Measurements from ENCODE around the gene ZNF622.
A peak's percentile ranks its signal among the peaks of the same experiment; 100 is the strongest.
"Not testable (repeated sequence)": the region's sequence is repeated elsewhere in the genome, so short reads cannot be mapped to it uniquely, and the experiment has no call there.

The ZNF622 gene

GRCh38 chr5:16480821-16481538 lies 15.4 kb upstream of the ZNF622 start:
- no peak for DNase-seq (ENCODE audit: low spot score)

GRCh38 chr5:16480144-16480543 lies 14.5 kb upstream of the ZNF622 start:
- DNase-seq (ENCODE audit: low spot score), result no peak

GRCh38 chr5:16477541-16477940 lies 11.9 kb upstream of the ZNF622 start:
- DNase-seq (ENCODE audit: low spot score), result no peak

DNA sequence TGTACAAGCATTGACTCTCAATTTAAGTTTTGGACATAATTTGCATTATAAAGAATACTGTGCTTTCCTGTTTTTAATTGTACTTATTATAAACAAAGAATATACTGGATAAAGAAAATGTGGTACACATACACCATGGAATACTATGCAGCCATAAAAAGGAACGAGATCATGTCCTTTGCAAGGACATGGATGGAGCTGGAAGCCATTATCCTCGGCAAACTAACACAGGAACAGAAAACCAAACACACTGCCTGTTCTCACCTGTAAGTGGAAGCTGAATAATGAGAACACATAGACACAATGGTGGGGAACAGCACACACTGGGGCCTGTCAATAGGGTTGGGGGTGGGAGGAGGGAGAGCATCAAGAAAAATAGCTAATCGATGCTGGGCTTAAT lies 10.8 kb upstream of the ZNF622 start:
- DNase-seq (ENCODE audit: low spot score), result not testable (repeated sequence)

DNA sequence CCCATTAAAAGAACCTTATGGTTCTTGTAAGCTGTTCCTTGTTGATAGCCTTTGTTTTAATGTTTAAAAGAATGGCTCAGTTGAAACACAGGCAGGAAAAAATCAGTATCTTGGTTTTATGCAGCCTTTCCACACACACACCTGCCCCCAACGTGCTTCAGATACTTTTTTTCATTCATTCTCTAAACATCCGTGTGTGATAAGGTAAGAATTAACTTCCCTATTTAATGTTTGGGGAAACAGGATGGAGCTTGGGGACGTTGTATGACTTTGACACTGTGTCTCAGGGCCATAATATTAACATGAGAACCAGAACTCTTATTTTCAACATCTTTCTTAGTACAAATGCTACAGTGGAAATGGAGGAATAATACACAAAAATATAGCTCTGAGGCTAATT lies 5.8 kb upstream of the ZNF622 start:
- DNase-seq (ENCODE audit: low spot score), result no peak

GRCh38 chr5:16467363-16468219 lies 2.0 kb upstream of the ZNF622 start:
- no peak for DNase-seq (ENCODE audit: low spot score)

- DNase-seq (ENCODE audit: low spot score), result no peak
Observed at GRCh38 chr5:16464664-16465543, 696 bp downstream of the ZNF622 start.

- no peak for DNase-seq (ENCODE audit: low spot score)
Observed at GRCh38 chr5:16464231-16464630, 1.4 kb downstream of the ZNF622 start.

GRCh38 chr5:16461782-16462181 lies 3.8 kb downstream of the ZNF622 start:
- no peak for DNase-seq (ENCODE audit: low spot score)

- no peak for DNase-seq (ENCODE audit: low spot score)
Observed at GRCh38 chr5:16461026-16461425, 4.6 kb downstream of the ZNF622 start.

DNA sequence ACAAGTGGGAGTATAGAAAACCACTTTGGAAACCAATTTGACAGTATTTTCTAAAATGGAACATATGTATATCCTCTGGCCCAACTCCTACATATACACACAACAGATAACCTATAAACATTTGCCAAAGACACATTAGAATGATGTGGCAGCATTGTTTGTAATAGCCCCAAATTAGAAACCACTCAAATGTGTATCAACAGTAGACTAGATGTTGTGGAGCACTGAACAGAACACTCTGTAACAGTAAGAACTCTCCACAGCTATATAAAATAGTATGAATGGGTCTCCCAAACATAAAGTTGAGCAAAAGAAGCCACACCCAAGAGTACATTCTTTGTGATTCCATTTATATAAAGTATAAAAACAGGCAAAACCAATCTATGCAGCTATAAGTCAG lies 6.1 kb downstream of the ZNF622 start:
- no peak for DNase-seq (ENCODE audit: low spot score)

DNA sequence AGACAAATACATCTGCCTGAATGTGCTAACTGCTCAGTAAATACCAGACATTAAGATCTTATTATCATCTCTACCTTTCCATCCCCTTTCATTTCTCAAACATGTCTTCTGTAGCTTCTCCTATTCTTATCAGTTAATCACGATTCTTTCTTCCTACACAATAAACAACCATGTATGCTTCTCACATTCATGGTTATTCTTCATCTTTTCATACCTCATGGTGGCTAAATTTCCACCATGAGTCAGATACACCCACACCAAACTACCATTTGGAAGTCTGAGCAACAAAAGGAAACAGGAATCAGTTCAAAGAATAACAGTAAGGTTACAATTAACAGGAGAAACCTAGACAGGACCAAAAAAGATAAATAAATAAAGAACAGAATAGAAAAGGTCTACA lies 7.7 kb downstream of the ZNF622 start:
- no peak for DNase-seq (ENCODE audit: low spot score)

- no peak for DNase-seq (ENCODE audit: low spot score)
Observed at GRCh38 chr5:16457451-16457850, 8.1 kb downstream of the ZNF622 start.

GRCh38 chr5:16456103-16456832 lies 9.3 kb downstream of the ZNF622 start:
- DNase-seq (ENCODE audit: low spot score), result peak; percentile 60

DNA sequence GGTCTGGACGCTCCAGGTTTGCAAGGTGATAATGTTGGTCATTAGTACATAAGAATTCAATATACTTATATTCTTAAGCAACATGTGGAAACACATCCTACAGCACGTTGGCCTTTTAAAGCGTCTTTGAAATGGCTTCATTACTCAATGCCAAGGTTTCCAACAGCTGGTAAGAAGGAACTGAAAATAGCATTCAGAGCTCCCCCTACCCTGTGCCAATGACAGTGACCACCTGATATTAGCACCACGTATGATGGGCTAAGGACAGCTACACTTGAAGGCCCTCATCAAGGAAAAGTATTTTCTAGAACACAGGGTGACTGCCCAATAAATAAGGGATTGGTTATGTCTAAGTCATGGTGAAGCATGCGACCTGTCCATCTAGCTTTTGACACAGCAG lies 9.9 kb downstream of the ZNF622 start:
- no peak for DNase-seq (ENCODE audit: low spot score)

DNA sequence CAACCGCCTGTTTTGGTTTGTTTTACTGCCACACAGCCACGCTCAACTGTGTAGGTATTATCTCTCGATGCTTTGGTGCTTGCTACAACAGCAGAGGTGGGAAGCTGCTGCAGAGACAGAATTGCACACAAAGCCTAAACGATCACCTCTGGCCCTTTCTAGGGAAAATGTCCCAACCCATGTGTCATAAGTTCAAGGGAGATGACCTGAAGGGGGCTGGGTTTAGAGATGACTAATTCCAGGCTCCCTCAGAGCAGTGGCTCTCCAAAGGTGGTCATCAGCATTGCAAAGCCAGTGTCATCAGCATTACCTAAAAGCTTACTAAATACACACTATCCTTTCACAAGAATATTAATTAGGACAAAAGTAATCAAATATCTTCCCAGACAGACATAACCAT lies 10.9 kb downstream of the ZNF622 start:
- no peak for DNase-seq (ENCODE audit: low spot score)

- DNase-seq (ENCODE audit: low spot score), result no peak
Observed at GRCh38 chr5:16453609-16454008, 12.0 kb downstream of the ZNF622 start.

DNA sequence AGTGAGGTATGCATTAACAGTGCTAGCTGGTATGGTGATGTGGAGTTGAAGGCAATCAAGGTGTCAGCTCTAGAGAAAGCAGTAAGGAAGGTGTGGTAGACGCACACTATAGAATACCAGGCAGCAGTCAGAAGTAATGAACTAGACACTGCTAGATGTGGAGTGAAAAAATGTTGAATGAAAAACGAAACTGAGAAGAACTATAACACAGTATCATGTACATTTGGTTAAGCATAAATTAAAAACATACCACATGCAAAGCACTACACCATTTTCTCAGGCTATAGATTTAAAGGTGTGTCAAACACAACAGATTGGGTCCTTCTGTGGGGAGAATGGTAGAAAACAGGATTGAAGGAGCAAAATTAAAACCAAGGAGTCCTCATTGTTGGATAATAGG lies 15.4 kb downstream of the ZNF622 start:
- no peak for DNase-seq (ENCODE audit: low spot score)

DNA sequence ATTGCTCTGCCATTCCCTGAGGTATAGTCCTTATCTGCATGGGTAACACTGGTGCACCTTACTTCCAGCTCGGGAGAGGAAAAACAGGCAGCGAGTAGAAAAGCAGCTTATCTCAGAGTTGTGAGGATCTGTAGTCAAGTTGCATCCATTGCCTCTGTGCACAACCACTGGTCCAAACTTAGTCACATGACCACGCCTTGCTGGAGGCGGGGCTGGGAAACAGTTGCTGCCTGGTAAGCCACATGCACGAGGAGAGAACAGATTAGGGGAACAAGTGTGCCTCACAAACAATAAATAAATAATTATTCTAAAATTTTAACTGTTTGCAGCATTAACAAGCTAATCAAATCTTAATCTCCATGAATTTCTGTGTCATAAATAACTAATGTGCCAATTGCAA lies 18.6 kb downstream of the ZNF622 start:
- no peak for DNase-seq (ENCODE audit: low spot score)

GRCh38 chr5:16437977-16438376 lies 27.6 kb downstream of the ZNF622 start:
- DNase-seq (ENCODE audit: low spot score), result no peak

DNA sequence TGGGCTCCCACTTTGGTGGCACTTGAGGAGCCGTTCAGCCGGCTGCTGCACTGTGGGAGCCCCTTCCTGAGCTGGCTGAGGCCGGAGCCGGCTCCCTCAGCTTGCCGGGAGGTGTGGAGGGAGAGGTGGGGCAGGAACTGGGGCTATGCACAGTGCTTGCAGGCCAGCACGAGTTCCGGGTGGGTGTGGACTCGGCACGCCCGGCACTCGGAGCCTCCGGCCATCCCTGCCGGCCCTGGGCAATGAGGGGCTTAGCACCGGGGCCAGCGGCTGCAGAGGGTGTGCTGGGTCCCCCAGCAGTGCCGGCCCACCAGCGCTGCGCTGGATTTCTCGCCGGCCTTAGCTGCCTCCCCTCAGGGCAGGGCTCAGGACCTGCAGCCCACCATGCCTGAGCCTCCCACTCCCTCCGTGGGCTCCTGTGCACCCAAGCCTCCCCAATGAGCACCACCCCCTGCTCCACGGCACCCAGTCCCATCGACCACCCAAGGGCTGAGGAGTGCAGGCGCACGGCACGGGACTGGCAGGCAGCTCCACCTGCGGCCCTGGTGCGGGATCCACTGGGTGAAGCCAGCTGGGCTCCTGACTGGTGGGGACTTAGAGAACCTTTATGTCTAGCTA lies 29.4 kb downstream of the ZNF622 start:
- DNase-seq (ENCODE audit: low spot score), result not testable (repeated sequence)

Data from CD4-positive, alpha-beta T cell treated with Interleukin-6 at 100 ng/mL for 8 hours (primary cell).